ENCODE results near the gene NDE1.
"Not testable (repeated sequence)": the region's sequence is repeated elsewhere in the genome, so short reads cannot be mapped to it uniquely, and the experiment has no call there.

Gene NDE1

DNA sequence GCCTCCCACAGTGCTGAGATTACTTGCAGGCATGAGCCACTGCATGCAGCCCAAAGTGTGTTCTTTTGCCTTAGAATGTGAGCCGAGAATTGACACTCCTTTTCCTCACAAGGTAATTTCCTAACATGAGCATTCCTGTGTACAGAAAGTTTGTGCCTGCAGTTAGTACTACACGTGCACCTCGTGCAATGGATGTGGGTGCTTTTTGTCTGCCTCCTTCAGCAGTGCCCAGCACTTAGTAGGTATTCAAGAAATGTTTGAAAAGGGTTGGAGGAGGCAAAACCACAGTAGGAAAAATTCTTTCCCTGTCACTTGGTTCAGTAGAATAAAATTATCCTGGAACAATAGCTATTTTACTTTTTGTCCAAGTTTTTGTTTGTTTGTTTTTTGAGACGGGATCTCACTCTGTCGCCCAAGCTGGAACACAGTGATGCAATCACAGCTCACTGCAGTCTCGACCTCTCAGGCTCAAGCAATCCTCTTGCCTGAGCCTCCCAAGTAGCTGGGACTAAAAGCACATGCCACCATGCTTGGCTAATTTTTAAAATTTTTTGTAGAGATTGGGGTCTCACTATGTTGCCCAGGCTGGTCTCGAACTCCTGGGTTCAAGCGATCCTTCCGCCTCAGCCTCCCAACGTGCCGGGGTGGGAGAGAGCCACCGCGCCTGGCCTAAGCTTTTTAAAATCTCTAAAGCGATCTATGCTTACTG, 2.4 kb downstream of the NDE1 start:
- H3K9me3 Mint-ChIP-seq: no peaks in the 10 kb centered on the region
- peaks cover 35% of the 10 kb centered on the region for H3K4me1 Mint-ChIP-seq (ENCODE audit: low read depth)
- peaks cover 39% of the 10 kb centered on the region for H3K36me3 Mint-ChIP-seq (ENCODE audit: low read depth)
- H3K27me3 Mint-ChIP-seq: no peaks in the 10 kb centered on the region
- no peak overlapping the region for H3K4me3 Mint-ChIP-seq
- intact Hi-C loops (cut with micrococcal nuclease): no loop called here
- H3K27ac Mint-ChIP-seq: peak overlapping the region; percentile 3

DNA sequence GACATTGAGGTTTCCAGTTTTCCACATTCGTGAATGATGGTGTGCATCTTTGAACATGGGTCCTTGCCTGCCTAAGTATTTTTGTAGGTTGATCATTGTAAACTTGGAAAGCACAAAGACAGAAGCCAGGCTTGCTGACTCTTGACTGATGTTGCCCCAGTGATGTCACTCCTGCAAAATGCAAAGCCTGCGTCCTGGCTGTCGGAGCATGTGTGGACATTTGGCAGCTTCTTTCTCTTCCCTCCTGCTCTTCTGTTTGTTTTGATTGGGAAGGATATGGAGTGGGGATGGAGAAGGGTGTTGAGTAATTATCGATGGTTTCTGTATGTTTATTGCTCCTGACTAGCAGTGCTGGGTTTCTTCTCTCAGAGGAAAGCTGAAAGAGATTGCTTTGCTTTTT, 3.2 kb downstream of the NDE1 start:
- peaks cover 38% of the 10 kb centered on the region for H3K4me1 Mint-ChIP-seq (ENCODE audit: low read depth)
- intact Hi-C loops (cut with micrococcal nuclease): no loop called here
- no peaks in the 10 kb centered on the region for H3K27me3 Mint-ChIP-seq
- no peaks in the 10 kb centered on the region for H3K9me3 Mint-ChIP-seq
- H3K4me3 Mint-ChIP-seq: no peak overlapping the region
- peaks cover 44% of the 10 kb centered on the region for H3K36me3 Mint-ChIP-seq (ENCODE audit: low read depth)
- H3K27ac Mint-ChIP-seq: no peak overlapping the region

DNA sequence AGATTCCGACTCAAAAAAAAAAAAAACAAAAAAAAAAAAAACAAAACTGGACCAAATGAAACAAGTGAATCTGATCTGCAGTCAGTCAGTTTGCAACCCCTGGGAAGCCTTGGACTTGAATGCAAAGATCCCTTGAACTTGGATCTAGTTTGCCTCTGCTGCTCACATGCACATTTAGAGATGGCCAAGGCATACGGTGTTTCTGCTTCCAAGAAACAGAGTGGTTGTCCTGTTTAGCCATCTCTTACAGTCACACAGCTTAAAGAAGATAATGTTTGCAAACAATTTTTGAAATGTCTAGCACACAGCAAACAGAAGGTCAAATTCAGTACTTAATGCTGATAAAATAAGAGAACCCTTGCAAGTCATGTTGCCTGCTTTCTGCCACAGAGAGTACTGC, 4.5 kb downstream of the NDE1 start:
- peaks cover 44% of the 10 kb centered on the region for H3K36me3 Mint-ChIP-seq (ENCODE audit: low read depth)
- H3K4me3 Mint-ChIP-seq: no peak overlapping the region
- H3K27me3 Mint-ChIP-seq: no peaks in the 10 kb centered on the region
- H3K27ac Mint-ChIP-seq: no peak overlapping the region
- peaks cover 45% of the 10 kb centered on the region for H3K4me1 Mint-ChIP-seq (ENCODE audit: low read depth)
- intact Hi-C loops (cut with micrococcal nuclease): no loop called here
- no peaks in the 10 kb centered on the region for H3K9me3 Mint-ChIP-seq

DNA sequence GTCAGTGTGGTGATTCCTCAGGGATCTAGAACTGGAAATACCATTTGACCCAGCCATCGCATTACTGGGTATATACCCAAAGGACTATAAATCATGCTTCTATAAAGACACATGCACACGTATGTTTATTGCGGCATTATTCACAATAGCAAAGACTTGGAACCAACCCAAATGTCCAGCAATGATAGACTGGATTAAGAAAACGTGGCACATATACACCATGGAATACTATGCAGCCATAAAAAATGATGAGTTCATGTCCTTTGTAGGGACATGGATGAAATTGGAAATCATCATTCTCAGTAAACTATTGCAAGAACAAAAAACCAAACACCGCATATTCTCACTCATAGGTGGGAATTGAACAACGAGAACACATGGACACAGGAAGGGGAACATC, 5.5 kb downstream of the NDE1 start:
- not testable (repeated sequence) for H3K9me3 Mint-ChIP-seq

DNA sequence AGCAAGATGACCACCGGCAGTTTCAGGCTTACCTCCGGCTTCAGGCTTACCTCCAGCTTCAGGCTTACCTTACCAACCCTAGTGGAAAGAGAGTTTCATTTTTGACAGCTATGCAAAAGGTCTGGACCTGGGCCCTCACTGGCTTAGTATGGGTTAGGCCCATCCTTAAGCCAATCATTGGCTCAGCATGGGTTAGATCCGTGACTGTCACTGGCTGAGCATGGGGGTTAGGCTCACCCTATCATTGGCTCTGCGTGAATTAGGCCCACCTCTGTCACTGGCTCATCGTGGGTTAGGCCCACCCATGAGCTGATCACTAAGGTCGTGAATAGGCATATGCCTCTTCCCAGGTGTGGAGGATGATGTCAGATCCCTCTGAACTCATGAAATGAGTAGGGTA, 8.1 kb downstream of the NDE1 start:
- H3K27me3 Mint-ChIP-seq: no peaks in the 10 kb centered on the region
- H3K9me3 Mint-ChIP-seq: no peaks in the 10 kb centered on the region
- peaks cover 30% of the 10 kb centered on the region for H3K4me1 Mint-ChIP-seq (ENCODE audit: low read depth)
- no peak overlapping the region for H3K27ac Mint-ChIP-seq
- no peak overlapping the region for H3K4me3 Mint-ChIP-seq
- peaks cover 57% of the 10 kb centered on the region for H3K36me3 Mint-ChIP-seq (ENCODE audit: low read depth)
- intact Hi-C loops (cut with micrococcal nuclease): no loop called here

More for the DNA sequence above, 5.5 kb downstream of the NDE1 start:
- H3K4me3 Mint-ChIP-seq; intact Hi-C loops (cut with micrococcal nuclease); H3K27ac Mint-ChIP-seq; H3K27me3 Mint-ChIP-seq: not testable (repeated sequence)
- H3K36me3 Mint-ChIP-seq (ENCODE audit: low read depth): peaks cover 42% of the 10 kb centered on the region
- peaks cover 46% of the 10 kb centered on the region for H3K4me1 Mint-ChIP-seq (ENCODE audit: low read depth)

DNA sequence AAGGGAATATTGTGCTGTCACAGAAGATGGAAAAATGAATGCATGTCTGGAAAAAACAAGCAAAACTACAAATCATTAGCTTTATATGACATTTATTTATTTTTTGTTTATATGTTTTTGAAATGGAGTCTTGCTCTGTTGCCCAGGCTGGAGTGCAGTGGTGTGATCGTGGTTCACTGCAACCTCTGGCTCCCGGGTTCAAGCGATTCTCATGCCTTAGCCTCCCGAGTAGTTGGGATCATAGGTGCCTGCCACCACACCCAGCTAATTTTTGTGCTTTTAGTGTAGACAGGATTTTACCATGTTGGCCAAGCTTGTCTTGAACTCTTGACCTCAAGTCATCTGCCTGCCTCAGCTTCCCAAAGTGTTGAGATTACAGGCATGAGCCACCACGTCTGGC, 8.5 kb downstream of the NDE1 start:
- intact Hi-C loops (cut with micrococcal nuclease): no loop called here
- Mint-ChIP-seq H3K4me1 (ENCODE audit: low read depth) (peaks cover 28% of the 10 kb centered on the region), H3K36me3 (ENCODE audit: low read depth) (peaks cover 57% of the 10 kb centered on the region), H3K9me3 (no peaks in the 10 kb centered on the region), H3K4me3 (no peak overlapping the region), H3K27ac (no peak overlapping the region), H3K27me3 (no peaks in the 10 kb centered on the region)

DNA sequence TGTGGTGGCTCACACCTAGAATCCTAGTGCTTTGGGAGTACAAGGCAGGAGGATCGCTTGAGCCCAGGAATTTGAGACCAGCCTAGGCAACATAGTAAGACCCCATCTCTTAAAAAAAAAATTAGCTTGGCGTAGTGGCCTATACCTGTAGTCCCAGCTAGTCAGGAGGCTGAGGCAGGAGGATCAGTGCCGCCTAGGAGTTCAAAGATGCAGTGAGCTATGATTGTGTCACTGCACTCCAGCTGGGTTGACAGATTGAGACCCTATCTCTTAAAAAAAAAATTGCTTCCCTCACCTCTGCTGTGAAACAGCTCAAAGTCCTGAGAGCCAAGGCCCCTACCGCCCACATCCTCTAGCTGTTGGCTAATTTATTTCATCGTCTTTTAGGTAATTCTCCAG, 10.2 kb downstream of the NDE1 start:
- intact Hi-C loops (cut with micrococcal nuclease): no loop called here
- H3K36me3 Mint-ChIP-seq (ENCODE audit: low read depth): peaks cover 64% of the 10 kb centered on the region
- H3K4me1 Mint-ChIP-seq (ENCODE audit: low read depth): peaks cover 28% of the 10 kb centered on the region
- no peak overlapping the region for H3K4me3 Mint-ChIP-seq
- no peak overlapping the region for H3K27ac Mint-ChIP-seq
- H3K9me3 Mint-ChIP-seq: no peaks in the 10 kb centered on the region
- no peaks in the 10 kb centered on the region for H3K27me3 Mint-ChIP-seq

DNA sequence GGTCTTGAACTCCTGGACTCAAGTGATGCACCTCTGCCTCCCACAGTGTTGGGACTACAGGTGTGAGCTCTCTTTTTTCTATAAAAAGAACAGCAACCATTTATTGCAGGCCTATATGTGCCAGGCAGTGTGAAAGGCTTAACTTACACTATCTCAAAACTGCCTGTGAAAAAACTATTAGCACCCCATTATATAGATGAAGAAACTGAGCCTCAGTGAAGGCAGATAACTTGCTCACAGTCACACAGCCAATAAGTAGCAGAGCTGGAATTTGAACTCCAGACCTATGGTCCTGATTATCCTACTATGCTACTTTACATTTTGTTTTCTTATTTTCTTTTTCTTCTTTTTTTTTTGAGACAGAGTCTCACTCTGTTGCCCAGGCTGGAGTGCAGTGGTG, 15.1 kb downstream of the NDE1 start:
- peaks cover 98% of the 10 kb centered on the region for H3K36me3 Mint-ChIP-seq (ENCODE audit: low read depth)
- no peak overlapping the region for H3K4me3 Mint-ChIP-seq
- peaks cover 13% of the 10 kb centered on the region for H3K4me1 Mint-ChIP-seq (ENCODE audit: low read depth)
- intact Hi-C loops (cut with micrococcal nuclease): no loop called here
- H3K27ac Mint-ChIP-seq: no peak overlapping the region
- no peaks in the 10 kb centered on the region for H3K27me3 Mint-ChIP-seq
- no peaks in the 10 kb centered on the region for H3K9me3 Mint-ChIP-seq

DNA sequence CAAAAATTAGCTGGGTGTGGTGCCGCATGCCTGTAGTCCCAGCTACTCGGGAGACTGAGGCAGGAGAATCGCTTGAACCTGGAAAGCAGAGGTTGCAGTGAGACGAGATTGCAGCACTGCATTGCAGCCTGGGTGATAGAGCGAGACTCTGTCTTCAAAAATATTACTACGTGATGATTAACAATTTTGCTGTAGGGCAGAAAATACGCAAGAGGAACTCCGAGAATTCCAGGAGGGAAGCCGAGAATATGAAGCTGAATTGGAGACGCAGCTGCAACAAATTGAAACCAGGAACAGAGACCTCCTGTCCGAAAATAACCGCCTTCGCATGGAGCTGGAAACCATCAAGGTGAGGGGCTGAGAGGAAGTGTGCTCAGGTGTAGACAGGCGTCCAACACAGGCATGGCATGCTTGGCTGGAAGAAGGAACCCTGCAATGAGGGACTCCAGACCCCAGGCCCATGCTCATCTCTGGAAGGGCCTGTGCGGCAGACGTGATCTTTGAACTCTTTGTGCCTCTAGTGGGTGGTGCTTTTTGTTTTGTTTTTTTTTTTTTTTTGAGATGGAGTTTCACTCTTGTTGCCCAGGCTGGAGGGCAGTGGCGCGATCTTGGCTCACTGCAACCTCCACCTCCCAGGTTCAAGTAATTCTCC, 17.2 kb downstream of the NDE1 start:
- H3K27ac Mint-ChIP-seq: no peak overlapping the region
- intact Hi-C loops (cut with micrococcal nuclease): no loop called here
- H3K4me3 Mint-ChIP-seq: no peak overlapping the region
- H3K4me1 Mint-ChIP-seq (ENCODE audit: low read depth): peaks cover 22% of the 10 kb centered on the region
- H3K9me3 Mint-ChIP-seq: no peaks in the 10 kb centered on the region
- H3K27me3 Mint-ChIP-seq: no peaks in the 10 kb centered on the region
- peaks cover 96% of the 10 kb centered on the region for H3K36me3 Mint-ChIP-seq (ENCODE audit: low read depth)

DNA sequence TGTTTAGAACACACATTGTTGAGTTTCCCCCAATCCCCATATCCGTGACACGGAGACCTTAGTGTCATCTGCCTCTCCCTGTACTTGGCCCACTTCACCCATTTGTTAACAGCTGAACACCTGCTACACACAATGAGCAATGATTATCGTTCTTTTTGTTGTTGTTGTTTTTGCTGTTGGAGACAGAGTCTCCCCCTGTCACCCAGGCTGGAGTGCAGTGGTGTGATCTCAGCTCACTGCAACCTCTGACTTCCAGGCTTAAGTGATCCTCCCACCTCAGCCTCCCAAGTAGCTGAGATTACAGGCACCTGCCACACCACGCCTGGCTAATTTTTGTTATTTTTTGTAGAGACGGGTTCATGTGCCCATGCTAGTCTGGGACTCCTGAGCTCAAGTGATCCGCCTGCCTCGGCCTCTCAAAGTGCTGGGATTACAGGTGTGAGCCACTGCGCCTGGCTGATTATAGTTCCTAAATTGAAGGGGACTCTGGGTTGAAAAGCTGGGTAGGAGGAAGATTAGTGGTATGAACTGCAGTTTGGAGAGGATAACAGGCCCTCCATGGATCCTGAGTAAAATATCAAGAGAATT, 21.6 kb downstream of the NDE1 start:
- intact Hi-C loops (cut with micrococcal nuclease): loop anchor here (2.0 kb wide), 1 partner anchor 29 kb away; the partner anchor contains the start of gene MARF1
- Mint-ChIP-seq H3K4me1 (ENCODE audit: low read depth) (peaks cover 50% of the 10 kb centered on the region), H3K9me3 (no peaks in the 10 kb centered on the region), H3K4me3 (no peak overlapping the region), H3K36me3 (ENCODE audit: low read depth) (peaks cover 82% of the 10 kb centered on the region), H3K27ac (peak overlapping the region; percentile 96), H3K27me3 (no peaks in the 10 kb centered on the region)

DNA sequence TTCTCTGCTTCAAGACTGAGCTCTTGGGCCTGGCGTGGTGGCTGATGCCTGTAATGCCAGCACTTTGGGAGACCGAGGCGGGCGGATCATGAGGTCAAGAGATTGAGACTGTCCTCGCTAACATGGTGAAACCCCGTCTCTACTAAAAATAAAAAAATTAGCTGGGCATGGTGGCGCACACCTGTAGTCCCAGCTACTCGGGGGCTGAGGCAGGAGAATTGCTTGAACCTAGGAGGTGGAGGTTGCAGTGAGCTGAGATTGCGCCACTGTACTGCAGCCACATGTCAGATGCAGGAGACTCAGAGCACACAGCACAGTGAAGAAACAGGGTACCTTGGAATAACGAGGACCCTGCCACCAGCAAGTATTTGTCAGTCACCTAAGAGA, 22.1 kb downstream of the NDE1 start:
- H3K9me3 Mint-ChIP-seq, H3K4me3 Mint-ChIP-seq, H3K27me3 Mint-ChIP-seq: not testable (repeated sequence)
- Mint-ChIP-seq H3K36me3 (ENCODE audit: low read depth) (peaks cover 82% of the 10 kb centered on the region), H3K27ac (peak overlapping the region; percentile 96), H3K4me1 (ENCODE audit: low read depth) (peaks cover 54% of the 10 kb centered on the region)
- intact Hi-C loops (cut with micrococcal nuclease): loop anchor here (2.0 kb wide), 1 partner anchor 29 kb away; the partner anchor contains the start of gene MARF1

DNA sequence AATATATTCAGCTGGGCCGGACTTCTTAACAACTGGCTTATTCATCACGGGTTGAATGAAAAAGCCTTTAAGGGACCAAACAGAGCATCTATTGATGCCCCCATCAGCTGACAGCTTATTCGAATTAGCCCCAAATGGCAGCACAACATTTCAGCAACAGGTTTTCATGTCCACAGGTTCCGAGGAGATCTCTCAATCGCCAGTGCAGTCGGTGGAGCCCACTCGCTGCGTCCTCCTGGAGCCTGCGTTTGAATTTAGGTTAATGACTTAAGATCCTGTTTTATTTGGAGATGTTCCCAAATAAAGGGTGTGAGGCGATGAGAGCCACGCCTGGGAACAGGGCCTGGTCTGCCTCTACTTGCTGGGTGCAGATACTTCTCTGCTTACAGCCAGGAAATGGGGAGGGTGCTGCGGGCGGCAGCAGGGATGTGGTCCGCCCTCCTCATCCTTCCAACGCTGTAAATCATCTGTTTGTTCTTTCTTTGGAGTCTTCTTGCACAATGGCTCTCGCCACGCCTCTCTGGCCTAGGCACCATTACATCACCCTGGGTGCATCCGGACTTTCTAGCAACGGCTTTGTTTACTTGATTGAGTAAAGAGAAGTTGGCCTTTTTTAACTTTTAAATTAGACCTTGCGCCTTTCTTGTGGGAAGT, 22.6 kb downstream of the NDE1 start:
- H3K4me3 Mint-ChIP-seq: peak overlapping the region; percentile 72
- H3K27ac Mint-ChIP-seq: peak overlapping the region; percentile 96
- H3K27me3 Mint-ChIP-seq: no peaks in the 10 kb centered on the region
- intact Hi-C loops (cut with micrococcal nuclease): loop anchor here (2.0 kb wide), 1 partner anchor 30 kb away; the partner anchor contains the start of gene MARF1
- peaks cover 82% of the 10 kb centered on the region for H3K36me3 Mint-ChIP-seq (ENCODE audit: low read depth)
- H3K9me3 Mint-ChIP-seq: no peaks in the 10 kb centered on the region
- H3K4me1 Mint-ChIP-seq (ENCODE audit: low read depth): peaks cover 59% of the 10 kb centered on the region

DNA sequence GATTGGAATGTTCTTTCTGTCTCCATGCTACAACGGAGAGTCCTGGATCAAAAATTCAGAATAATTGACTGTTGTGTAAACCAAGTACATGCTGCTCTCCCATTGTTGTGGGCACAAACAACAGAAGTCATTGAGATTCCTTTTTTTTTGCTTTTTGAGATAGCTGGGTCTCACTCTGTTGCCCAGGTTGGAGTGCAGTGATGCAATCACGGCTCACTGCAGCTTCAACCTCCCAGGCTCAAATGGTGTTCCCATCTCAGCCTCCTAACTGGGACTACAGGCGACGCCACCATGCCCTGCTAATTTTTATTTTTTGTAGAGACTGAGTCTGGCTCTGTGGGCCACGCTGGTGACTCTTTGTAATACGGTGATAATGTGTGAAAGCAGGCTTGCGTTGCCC, 24.5 kb downstream of the NDE1 start:
- H3K4me3 Mint-ChIP-seq: no peak overlapping the region
- intact Hi-C loops (cut with micrococcal nuclease): no loop called here
- no peaks in the 10 kb centered on the region for H3K9me3 Mint-ChIP-seq
- peaks cover 82% of the 10 kb centered on the region for H3K36me3 Mint-ChIP-seq (ENCODE audit: low read depth)
- peak overlapping the region; percentile 96 for H3K27ac Mint-ChIP-seq
- H3K4me1 Mint-ChIP-seq (ENCODE audit: low read depth): peaks cover 65% of the 10 kb centered on the region
- no peaks in the 10 kb centered on the region for H3K27me3 Mint-ChIP-seq

DNA sequence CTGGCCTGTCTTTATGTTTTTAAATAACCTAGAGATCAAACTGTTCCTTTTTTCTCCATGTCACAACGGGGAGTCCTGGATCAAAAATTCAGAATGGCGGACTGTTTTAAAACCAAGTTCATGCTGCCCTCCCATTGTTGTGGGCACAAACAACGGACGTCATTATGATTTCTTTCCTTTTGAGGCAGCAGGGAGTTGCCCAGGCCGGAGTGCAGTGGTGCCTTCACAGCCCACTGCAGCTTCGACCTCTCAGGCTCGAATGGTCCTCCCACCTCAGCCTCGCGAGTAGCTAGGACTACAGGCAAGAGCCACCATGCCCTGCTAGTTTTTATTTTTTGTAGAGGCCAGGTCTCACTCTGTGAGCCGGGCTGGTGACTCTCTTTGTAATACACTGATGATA, 26.5 kb downstream of the NDE1 start:
- Mint-ChIP-seq H3K9me3 (no peaks in the 10 kb centered on the region), H3K4me1 (ENCODE audit: low read depth) (peaks cover 50% of the 10 kb centered on the region), H3K4me3 (no peak overlapping the region), H3K36me3 (ENCODE audit: low read depth) (peaks cover 83% of the 10 kb centered on the region), H3K27me3 (no peaks in the 10 kb centered on the region), H3K27ac (peak overlapping the region; percentile 65)
- intact Hi-C loops (cut with micrococcal nuclease): no loop called here

Measured in dendritic cell treated with granulocyte-macrophage colony-stimulating factor and Interleukin-4, amounts not matched to agents 40 ng/mL and 50 ng/mL, for 4 days (primary cell).